NCI-H1436 treated with DMSO at 0.1 percent for 48 hours (cell line): Measurements from ENCODE around the gene OGFOD2.
"Not testable (repeated sequence)": the region's sequence is repeated elsewhere in the genome, so short reads cannot be mapped to it uniquely, and the experiment has no call there.

Source experiments
- DNase-seq: peaks from one replicate; lab custom pipeline; 2025; lab: John Stamatoyannopoulos, UW

The OGFOD2 gene

DNA sequence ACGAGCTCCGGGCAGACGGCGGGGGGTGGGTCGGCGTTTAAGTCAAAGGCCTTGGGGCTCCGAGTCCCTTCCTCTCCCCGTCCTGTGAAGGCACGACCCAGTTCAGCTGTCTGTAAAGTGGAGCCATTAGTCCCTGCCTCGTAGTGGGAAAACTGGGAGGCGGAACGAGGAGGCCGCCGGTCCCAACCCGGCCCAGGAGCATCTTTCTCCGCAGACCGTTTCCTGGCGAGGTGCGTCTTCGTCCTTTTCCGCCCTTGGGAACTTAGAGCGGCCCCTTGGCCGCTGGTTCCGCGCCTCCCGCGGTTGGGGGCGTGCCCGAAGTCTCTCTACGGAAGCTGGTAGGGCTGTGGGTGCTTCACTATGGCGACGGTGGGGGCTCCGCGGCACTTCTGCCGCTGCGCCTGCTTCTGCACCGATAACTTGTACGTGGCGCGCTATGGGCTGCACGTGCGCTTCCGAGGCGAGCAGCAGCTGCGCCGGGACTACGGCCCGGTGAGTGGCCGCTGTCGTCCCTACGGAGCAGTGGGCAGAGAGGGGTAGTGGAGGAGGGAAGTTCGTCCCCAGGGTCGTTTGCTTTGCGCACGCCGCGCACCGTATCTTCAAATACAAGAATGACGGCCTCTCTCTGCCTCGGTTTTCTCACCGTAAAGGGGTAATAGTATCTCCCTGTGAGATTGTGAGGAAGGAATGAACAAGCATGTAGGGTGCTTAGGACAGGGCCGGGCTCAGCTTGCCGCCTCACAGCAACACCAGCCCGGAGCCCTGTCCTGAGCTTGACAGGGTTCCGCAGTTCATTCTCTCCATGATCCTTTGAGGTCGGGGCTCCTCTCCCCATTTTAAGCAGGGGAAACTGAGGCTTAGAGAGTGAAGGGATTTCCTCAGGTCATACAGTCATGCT, at the start of gene OGFOD2:
Gene OGFOD2, plus strand, starts transcription at position 353 of the 898 bp plus-strand sequence. Its CDS starts 8 bp downstream, at position 361.
- peak; percentile 73 for DNase-seq

DNA sequence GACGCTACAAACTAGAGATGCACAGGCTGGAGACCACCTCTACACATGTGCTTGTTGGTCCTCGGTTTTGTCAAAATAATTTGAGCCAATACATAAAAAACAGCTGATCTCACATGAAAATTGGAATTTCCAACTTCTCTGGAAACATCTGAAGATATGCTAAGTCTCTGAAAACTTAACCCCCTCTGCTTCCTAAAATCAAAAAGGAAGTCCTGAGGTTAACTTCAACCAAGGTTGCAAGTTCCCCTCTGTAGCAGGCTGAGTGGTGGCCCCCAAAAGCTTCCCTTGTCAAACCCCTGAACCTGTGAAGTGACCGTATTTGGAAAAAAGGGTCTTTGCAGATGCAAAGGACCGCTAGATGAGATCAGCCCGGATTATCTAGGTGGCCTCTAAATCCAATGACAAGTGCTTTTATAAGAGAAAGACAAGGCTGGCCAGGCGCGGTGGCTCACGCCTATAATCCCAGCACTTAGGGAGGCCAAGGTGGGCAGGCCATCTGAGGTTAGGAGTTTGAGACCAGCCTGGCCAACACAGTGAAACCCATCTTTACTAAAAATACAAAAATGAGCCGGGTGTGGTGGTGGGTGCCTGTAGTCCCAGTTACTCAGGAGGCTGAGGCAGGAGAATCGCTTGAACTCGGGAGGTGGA, 47.2 kb upstream of the OGFOD2 start:
- DNase-seq = no peak

DNA sequence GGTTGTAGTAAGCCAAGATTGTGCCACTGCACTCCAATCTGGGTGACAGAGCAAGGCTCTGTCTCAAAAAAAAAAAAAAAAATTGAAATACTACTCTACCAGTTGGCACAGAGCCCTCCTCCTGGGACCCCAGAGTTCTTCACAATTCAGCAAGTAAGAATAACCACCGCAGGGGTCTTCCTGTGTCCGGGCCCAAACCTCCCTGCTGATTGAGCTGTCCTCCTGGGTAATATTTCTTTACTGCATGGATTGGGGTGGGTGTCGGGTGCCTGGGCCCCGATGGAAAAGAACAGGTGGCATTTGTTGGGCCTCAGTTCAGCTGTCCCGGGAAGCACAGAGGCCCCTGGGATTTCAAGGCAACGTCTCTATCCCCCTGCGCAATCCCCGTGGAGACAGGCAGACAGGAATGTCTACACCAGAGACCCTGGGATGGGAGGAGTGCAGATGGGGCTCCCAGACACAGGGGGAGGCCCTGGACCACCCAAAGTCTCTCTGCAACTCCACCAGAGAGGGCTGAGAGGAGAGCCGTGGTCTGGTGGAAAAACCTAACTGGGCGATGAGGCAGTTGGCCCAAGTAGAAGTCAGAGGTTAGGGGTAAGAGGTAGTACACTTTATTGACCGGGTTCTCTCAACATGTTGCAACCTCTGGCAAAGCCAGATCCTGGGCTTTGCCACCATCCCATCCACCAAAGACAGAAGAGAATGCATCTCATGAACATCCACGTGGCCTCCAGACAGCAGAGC, 46.5 kb upstream of the OGFOD2 start:
- no peak for DNase-seq

DNA sequence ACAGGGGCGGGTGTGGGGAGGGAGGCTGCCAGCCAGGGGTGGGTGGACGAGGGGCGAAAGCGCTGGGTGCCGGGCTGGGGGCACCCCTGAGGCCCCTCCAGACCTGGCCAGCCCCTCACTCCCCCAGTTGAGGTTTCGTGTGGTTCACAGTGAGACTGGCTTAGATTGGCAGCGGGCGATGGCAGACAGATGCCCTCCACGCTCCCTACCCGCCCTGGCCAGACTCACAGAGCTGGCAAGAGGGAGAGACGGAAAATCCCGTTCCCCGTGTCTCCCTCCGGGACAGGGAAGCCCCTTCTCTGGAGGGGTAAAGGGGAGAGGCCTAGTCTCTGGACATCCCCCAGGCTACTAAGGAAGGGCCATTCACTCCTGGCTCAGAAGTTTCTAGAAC, 45.9 kb upstream of the OGFOD2 start:
- DNase-seq = no peak

DNA sequence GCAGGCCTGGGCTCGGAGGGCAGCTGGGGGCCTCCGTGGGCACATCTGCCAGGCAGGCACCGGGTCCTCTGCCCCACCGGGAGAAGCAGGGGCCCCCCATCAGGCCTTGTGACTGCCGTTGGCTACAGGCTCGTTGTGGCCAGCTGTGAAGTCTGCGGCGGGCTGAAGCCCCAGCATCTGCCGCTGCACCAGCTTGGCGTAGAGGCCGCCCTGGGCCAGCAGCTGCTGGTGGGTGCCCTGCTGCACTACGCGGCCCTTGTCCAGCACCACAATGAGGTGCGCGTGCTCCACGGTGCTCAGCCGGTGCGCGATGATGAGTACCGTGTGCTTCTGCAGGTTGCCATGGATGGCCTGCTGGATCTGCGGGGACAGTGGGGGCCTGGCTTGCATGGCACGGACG, 45.2 kb upstream of the OGFOD2 start:
- DNase-seq = no peak

DNA sequence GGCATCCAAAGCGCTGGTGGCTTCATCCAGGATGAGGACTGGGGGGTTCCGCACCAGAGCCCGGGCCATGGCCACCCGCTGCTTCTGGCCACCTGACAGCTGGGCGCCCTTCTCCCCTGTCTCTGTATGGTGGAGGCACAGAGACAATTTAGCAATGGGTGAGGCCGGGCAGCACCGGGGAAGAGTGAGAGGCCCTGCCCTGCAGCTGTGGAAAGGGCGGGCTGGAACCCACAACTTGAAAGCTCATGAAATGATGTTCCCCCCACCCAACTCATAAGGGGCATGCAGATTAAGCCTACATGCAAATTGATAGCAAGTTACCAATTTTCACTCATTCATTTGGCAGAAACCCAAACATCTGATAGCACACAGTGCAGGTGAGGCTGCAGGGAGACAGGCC, 42.8 kb upstream of the OGFOD2 start:
- DNase-seq = no peak

DNA sequence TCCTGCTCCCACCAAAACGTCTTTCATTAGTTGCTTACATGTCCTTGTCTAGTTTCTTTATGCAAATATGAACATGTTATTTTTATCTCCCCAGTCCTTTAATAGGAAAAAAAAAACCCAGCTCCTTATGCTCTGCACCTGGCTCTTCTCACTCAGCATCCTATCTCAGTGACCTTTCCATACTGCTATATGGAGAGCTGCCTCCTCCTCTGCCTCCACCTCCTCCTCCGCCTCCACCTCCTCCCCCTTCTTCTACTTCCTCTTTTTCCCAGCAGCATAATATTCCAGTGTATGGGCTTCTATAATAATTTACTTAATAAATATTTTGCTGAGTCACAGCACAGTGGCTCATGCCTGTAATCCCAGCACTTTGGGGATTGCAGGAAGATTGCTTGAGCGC, 40.3 kb upstream of the OGFOD2 start:
- no peak for DNase-seq

DNA sequence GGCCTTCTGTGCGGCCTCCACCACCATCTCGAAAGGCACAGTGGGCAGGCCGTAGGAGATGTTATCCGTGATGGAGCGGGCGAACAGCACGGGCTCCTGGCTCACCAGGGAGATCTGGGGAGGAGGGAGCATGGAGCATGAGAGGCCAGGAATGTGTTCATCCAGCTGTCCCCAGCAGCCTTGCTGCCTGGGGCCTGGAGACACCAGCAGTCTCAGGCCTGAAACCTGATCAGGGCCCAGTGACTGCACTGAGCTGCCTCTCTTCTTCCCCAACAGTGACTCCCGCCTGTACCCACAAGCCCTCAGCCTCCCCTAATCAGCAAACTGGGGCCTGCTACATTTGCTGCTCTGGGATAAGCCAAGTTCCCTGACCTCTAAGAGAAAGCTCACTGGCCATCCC, 39.7 kb upstream of the OGFOD2 start:
- DNase-seq = no peak

DNA sequence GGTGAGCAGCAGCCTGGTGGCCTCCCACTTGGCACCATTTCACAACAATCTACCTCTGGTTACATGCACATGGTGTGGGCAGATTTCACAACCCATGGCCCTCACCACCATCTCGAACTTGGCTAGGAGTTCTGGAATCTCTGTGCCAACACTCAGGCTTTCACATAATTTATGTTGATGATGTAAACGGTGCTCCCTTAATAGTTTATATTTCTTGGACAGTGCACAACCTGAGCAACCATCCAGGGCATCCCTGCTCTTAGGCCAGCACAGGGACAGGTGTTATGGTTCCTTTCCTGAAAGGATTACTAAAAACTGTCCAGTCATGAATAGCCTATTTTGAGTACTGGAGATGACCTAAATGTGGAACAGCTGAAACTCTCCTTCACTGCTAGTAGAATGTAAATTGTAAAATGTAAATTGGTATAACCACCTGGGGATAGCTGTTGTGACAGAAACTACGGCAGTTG, 37.4 kb upstream of the OGFOD2 start:
- DNase-seq = no peak

DNA sequence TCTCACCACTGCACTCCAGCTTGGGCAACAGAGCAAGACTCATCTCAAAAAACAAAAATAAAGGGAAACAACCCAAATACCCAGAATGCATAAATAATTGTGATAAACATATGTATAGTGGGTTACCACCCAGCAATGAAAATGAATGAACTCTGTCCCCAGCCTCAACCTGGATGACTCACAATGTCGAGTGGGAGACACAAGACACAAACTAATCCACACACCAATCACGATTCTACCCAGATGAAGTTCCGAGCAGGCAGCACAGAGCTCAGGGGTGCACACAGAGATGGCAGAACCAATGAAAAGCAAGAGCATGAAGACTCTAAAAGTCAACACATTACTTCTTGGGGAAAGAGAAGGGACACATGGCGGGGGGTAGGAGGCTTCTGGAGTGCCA, 35.9 kb upstream of the OGFOD2 start:
- no peak for DNase-seq

DNA sequence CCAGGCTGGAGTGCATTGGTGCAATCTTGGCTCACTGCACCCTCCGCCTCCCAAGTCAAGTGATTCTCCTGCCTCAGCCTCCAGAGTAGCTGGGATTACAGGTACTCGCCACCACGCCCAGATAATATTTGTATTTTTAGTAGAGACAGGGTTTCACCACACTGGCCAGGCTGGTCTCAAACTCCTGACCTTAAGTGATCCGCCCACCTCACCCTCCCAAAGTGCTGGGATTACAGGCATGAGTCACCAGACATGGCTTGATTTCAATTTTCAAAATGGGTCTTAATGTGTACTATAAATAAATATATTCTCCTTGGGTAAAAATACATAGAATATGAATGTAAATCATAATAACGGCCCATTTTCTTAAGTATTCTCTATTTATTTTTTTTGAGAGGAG, 33.7 kb upstream of the OGFOD2 start:
- DNase-seq = not testable (repeated sequence)

DNA sequence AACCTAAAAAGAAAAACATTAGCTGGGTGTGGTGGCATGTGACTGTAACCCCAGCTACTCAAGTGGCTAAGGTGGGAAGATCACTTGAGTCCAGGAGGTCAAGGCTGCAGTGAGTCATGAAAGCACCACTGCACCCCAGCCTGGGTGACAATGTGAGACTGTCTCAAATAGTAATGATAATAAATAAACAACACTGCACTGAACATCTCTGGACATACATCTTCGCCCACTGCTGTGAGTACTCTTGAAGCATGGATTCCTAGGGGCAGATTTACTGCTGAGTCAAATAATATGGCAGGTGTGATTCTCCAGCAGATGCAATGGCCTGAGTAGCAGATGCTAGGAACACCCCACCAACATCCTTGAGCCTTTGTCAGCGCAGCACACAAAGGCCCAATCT, 32.4 kb upstream of the OGFOD2 start:
- no peak for DNase-seq

DNA sequence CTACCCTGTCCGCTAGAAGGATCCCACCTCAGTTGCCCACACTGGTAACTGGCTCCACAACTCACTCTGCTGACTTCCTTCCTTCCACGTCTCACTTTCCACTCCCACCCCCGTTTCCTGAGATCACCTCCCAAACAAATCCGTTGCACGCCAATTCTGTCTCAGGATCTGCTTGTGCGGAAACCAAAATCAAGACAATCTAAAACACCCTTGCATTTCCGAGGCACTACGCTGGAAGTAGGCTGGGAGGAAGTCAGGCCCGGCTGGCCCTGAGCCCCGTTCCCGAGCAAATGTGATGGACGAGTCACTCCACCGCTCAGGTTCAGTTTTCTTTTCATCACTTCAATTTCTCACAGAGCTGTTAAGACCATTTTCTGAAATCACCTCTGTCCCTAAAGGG, 31.8 kb upstream of the OGFOD2 start:
- no peak for DNase-seq

DNA sequence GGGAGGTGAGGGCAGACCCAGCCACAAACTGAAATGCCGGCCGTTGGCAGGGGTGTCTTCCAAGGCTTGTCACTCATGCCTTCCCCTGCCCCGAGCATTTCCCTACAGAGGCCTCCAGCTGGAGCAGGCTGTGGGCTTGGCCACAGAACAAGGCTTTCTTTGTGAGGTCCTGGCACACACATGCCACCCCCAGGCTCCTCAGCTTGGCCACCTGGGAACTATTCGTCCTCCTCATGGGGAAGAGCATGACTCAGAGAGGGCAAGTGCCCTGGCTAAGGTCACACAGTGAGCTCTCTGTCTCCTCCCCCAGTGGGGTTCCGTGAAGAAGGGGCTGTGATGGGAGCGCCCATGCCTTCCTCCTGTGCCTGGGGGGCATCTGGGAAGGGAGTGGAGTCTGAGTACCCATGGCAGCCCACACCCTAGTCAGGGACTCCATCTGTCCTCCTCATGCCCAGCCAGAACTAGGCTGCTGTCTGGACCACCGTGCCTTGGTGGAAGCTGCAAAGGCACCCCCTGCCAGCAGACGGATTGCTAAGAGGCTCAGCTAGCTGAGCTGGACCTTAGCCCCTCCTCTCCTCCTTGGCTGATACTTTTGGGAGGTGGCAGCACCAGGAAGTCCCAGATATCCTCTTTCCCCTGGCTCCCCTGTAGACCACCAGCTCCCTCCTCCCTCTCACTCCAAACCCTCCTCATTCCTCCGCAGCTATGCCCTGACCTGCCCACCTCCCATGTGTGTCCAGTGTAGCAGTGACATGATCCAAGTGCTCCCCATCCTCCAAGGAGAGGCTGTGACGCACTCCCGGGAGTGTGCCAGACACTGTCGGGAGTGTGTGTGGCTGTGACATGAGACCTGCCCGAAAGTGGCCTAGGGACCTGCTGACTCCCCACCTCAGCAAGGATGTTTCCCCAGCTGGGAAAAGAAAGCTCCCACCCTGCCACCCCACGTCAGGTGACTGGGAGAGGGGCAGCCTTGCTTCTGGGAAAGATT, 30.1 kb upstream of the OGFOD2 start:
- DNase-seq = no peak

DNA sequence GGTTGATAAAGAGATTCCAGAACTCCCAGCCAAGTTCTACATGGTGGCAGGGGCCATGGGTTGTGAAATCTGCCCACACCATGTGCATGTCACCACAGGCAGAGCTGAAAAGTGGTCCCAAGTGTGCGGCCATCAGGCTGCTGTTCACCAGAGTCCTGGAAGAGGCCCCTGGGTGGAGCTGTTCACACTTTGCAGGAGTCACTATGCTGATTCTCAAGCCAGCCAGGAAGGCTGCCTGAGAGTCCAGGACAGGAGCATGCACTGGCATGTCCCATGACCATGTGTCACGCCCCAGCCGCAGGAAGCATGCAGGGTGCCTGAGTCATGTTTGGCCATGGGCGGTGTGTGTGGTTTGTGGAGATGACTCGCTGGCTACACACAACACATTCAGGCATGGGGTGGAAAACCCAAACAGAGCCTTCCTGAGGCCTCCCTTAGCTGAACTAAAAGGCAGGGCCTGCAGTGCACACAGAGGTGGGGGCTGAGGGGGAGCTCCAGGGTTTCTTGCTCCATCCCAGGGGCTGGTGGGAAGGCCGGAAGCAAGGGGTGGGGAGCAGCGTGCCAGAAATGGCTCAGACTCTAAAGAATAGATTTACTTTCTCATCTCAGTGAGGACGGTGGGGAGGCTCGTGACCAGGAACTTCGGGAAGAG, 28.2 kb upstream of the OGFOD2 start:
- DNase-seq = no peak

DNA sequence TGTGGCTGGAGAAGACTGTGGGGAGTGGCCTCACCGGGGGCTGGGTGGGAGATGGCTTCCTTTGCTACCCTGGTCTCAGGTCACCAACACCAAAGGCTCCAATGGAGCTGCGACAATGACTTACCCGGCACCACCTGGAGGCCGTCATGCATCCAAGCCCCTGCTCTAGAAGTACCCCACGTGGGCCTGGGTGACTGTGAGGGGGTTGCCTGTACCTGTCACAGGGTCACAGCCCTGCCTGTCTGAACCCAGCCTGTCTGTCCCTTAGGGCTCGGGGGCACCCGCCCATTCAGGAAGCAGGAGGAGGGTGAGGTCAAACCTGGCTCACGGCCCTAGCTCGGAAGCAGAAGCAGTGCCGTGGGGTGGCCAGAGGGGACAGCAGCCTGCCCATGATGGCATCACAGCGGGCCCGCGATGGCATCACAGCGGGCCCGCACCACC, 27.7 kb upstream of the OGFOD2 start:
- DNase-seq = no peak

DNA sequence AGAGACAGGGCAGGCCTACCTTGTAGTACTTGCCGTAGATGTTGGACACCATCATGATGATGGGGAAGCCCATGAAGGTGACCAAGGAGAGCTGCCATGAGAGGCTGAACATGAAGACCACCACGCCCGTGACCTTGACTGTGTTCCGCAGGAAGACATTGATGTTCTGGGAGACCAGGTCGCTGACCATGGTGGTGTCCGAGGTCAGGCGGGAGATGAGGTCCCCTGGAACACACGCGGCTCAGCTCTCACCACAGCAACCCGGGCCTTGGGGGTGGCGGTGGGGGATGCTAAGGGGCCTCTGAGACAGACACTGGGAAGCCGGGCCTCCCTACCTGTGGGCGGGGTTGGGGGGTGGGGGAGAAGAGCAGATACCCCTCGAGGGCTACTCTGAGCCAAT, 26.4 kb upstream of the OGFOD2 start:
- DNase-seq = no peak

DNA sequence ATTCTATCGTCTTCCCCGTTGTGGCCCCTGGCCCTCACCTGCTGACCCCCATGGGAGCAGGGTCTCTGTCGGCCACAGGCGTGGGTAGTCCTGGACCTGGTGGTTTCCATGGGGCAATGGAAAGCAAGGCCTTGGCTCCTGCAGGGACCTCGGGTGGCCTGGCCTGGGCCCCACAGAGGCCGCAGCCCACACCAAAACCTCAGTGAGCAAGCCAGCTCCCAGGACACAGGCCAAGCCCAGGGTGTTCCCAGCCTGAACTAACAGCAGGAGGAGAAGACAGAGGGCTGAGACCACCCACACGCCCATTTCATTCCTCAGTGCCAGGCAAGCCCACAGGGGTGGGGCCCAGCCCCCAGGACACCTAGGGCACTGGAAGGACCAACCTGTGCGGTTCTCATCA, 25.6 kb upstream of the OGFOD2 start:
- DNase-seq = no peak

DNA sequence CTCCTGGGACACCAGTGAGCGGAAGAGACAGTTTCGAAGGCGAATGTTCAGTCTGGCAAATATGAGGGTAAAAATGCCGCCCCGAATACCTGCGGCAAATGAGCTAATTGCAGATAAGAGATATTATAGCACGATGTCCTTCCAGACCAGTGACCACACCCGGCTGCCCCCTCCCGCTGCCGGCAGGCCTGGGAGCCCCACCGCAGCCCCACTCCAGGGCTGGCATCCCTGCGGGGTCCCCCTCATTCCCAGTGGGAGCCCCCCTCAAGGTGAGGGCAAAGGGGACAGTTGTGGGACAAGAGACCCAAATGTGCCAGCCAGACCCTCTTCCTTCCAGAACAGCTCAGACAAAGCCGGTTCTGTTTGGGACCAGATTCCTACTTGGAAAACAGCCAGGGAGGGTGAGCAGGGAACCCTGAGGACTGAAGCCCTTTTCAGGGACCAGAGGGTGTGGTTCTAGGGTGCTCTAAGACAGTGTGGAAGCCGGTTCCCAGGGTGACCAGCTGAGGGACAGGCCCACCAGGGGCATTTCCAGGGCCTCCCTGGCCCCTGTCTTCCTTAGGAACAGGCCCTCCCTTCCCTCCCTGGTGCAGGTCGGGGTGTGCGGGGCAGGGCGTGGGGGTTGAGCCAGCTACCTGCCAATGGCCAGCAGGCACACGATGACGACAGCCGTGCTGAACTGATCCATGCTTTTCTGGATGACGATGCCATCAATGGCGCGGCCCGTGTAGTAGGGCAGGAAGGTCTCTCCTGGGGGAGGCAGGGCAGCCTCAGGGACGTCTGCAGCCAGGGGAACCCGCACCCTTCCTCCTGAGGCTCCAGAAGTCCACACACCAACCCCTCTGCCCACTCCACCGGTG, 25.0 kb upstream of the OGFOD2 start:
- no peak for DNase-seq

DNA sequence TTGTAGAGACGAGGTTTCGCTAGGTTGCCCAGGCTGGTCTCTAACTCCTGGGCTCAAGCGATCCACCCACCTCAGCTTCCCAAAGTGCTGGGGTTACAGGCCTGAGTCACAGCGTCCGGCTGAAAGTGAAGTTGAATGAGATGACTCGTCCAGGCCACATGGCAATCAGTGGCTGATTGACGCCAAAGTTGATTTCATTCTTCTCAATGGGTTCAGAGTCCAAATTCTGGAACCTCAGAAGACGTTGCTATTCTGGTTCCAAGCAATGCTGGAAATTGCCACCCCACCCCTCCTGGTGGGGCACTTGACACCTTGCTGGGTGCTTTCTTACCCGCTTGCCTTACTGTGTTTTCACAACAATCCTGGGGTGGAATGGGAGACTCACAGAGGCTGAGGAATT, 23.6 kb upstream of the OGFOD2 start:
- DNase-seq = no peak
